ENCODE measurements around the gene MALRD1.

DNA sequence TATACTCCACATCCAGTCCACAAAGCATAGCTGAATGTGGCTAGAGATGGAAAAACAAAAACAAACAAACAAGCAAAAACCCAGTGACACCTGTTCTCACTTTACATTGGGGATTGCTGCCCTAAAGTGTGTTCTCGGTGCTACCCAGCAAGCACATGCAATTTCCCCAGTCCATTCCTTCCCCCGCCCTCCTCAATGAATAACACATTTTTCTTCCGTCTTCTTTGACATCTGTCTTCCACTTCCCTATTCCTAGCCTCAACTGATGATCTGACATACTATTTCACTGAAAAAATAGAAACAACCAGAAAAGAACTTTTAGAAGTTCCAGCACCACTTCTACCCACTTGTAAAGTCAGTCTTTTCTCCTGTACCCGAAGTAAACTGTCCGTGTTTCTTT, 147.1 kb downstream of the MALRD1 start:
- TF ChIP-seq CTCF (IDR thresholded peaks at IDR 0.05) (no peak), POLR2AphosphoS5 (IDR thresholded peaks at IDR 0.05) (no peak)
